Right ventricle myocardium inferior (tissue), 1 donor: ENCODE results near the gene BAIAP2. TPM values are rescaled to one million over a fixed set of nuclear protein-coding genes. Genes with fewer than 3 reads are reported as not detected.
"Not testable (repeated sequence)": the region's sequence is repeated elsewhere in the genome, so short reads cannot be mapped to it uniquely, and the experiment has no call there.

ENCODE experiments used
- ATAC-seq: fragments of 200-7000 bp; cut with Tn5 transposase; one replicate; pipeline ENCODE4 v1.9.1; 2020; ENCODE audit warnings: mild to moderate bottlenecking, moderate library complexity
- DNase-seq: peaks from one replicate; pipeline ENCODE4 v3.0.0; 2021; ENCODE audit errors: missing footprints
- intact Hi-C: fragments of 100-400 bp; cut with DNase I; formaldehyde crosslinking; loops from one replicate; pipeline ENCODE4 v1.11.0; 2022
- total RNA-seq: library from RNA; stranded (reverse); fragmentation: NEBNext Ultra II Directional; extraction: Animal tissue kit (Norgen Biotek cat#: 25700); gene quantifications from one replicate; pipeline ENCODE4 v1.2.1, GENCODE V29; 2021
- donor health status: DM: no; HTN: yes; CAD: no; lungs with severe emphysema.

The BAIAP2 gene
- total RNA-seq, 1 donor from 2014 or later = 32.1 TPM

DNA sequence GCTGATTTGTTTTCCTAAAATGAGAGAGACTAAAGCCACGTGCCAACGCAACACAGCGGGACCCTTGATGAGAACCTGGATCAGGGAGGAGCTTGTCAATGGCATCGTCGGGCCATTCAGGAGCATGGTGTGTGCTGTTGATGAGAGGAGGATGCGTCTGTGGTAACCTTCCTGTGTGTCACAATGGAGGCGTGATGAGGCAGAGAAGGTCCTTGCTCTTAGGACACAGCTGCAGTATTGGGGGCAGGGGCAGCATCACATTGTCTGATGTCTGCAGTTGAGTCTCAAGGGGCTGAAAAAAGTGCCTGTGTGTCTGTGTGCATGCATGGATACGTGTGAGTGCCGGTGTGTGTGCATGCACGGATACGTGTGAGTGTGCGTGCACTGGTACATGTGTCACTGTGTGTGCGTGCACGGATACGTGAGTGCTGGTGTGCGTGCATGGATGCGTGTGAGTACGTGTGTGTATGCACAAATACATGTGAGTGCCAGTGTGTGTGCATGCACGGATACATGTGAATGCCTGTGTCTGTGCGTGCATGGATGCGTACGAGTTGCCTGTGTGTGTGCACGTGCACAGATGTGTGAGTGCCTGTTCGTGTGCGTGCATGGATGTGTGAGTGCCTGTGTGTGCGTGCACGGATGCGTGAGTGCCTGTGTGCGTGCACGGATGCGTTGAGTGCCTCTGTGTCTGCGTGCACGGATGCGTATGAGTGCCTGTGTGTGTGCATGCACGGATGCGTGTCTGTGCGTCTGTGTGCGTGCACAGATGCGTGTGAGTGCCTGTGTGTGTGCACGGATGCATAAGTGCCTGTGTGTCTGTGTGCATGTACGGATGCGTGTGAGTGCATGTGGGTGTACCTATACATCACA, 39.3 kb downstream of the BAIAP2 start:
- no peak for ATAC-seq
- DNase-seq = no peak
- intact Hi-C loops = no loop called here

DNA sequence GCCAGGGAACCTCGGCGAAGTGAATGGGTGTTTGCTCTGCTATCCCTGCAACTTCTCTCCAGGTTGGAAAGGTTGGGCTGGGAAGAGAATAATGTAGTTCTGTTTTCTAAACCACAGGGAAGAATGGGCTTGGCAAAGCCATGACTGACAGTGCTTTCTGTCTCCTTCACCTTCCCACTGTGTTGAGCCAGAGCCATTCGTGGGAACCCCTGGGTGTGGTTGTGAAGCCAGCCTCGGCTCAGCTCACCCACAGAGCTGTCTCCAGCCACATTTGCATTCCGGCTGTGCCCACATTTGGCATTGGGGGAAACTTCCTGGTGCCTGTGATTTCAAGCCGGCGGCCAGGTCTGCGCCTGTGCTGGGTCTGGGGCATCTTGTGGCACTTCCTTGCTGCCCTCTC, 39.9 kb downstream of the BAIAP2 start:
- ATAC-seq = no peak
- DNase-seq = no peak
- intact Hi-C loops = no loop called here

DNA sequence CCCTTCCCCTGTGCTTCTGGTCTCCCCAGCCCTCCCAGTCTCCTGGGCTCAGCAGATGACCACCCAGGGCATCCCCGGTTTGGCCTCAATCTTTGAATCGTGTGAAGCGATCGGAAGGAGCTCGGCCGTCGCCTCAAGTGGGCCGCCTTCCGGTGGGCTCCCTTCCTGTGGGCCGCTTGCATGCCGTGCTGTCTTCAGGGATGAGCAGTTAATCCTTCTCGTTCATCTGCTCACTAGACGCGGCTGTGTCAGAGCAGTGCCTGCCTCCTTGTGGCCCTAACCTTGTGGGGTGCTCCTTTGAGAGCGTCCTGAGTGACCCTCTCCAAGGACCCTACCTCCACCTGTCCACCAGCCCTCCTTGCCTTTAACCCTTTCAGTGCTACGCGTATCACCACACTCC, 40.4 kb downstream of the BAIAP2 start:
- intact Hi-C loops = no loop called here
- DNase-seq (no peak), ATAC-seq (no peak)

DNA sequence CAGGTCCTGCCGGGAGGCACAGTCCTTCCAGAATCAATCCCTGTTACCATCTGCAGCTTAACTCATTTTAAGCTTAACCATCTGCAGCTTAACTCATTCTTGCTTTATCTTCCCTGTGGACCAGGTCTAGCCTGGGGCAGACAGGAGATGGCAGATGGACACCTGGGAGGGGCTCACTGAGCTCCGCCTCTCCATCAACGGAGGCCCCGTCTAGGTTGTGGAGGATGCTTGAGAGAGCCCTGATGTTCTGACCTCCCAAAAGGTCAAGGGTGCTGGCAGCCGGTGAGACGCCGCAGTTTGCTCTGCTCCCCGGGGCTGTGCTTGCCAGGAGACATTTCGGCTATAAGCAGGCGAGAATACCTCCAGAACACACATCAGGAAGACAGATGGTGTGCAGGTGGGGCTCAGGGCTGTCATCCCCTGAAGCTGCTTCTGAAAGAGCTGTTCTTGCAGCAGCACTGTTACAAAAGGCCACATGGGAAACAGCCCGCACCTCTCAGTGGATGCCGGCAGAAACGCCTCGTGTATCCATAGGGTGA, 41.3 kb downstream of the BAIAP2 start:
- no peak for DNase-seq
- intact Hi-C loops = no loop called here
- no peak for ATAC-seq

DNA sequence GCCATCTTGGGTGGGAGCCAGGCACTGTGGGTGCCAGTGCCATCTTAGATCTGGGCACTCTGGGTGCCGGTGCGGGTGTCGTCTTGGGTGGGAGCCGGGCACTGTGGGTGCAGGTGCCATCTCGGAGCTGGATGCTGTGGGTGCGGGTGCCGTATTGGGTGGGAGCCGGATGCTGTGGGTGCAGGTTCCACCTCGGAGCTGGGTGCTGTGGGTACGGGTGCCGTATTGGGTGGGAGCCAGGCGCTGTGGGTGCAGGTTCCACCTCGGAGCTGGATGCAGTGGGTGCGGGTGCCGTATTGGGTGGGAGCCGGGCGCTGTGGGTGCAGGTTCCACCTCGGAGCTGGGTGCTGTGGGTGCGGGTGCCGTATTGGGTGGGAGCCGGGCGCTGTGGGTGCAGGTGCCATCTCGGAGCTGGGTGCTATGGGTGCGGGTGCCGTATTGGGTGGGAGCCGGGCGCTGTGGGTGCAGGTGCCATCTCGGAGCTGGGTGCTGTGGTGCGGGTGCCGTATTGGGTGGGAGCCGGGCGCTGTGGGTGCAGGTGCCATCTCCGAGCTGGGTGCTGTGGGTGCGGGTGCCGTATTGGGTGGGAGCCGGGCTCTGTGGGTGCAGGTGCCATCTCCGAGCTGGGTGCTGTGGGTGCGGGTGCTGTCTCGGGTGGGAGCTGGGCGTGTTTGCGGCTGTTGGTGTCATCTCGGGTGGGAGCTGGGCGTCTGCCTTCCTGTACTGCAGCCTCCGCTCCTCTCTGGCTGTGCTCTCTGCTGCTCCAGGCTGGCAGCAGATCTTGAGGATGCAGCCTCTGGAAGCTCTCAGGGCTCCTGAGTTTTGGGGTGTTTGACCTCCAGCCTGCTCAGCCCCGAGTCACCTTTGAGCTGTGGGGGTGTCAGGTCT, 43.3 kb downstream of the BAIAP2 start:
- ATAC-seq, DNase-seq, intact Hi-C loops: not testable (repeated sequence)

DNA sequence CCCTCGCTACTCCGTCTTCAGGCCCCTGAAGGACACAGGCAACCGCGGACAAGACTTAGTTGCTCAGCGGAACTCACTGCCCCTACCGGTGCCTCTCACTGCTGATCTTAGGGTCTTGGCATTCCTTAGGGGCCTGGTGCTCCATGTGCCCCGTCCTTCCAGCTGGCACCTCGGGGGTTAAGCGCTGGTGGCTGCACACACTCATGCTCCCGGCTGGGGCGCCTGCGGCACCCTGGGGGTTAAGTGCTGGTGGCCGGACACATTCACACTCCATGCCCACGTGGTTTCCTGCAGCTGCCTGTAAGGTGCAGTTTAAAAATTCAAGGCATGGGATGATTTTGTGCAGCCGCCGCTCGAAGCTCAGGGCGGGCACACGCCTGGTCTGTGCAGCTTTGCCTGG, 45.1 kb downstream of the BAIAP2 start:
- no peak for DNase-seq
- no peak for ATAC-seq
- intact Hi-C loops = no loop called here

DNA sequence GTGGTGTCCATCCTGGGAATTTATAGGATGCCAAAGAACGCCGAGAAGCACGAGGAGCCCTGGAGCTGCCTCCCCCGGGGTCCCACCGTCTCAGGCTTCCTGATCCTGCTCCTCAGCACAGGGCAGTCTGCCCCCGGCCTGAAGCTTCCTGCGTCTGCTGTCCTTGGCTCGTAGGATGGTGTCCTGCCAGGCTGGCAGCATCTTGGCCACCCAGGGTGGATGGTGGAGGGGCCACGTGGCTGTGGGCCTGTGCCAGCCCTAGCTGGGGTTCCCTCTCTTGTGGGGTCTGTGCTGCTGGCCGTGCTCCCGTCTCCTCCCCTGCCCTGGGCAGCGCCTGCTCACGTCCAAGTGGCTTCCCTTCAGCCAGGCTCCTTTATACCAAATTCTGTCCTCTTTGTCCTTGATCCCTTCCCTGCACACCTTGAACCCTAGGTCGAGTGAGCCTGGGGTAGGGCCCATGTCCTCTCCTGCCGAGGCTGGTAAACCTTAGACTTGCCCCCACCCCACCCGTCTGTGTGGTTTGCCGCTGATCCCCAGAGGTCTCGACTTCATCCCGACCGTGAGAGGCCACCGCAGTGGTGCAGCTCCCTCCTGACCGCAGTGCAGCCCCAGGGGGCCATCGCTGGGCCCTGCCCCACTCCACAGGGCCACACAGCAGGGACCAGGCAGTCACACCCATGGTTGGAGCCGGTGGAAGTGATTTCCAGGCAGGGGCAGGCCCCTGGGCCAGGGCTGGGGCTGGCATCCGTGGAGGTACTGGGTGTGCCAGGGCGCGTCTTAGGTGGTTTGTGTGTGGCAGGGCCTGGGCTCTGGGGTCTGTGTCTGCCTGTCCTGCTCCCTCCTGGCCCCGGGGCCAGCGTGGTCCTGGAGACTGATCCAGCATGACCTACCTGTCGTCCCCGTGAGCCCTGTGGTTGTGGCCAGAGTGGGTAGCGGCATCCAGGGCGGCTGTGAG, 46.5 kb downstream of the BAIAP2 start:
- intact Hi-C loops = loop anchor here (2.0 kb wide), 1 partner anchor 47 kb away; the partner anchor contains the start of gene BAIAP2
- ATAC-seq (no peak), DNase-seq (no peak)

DNA sequence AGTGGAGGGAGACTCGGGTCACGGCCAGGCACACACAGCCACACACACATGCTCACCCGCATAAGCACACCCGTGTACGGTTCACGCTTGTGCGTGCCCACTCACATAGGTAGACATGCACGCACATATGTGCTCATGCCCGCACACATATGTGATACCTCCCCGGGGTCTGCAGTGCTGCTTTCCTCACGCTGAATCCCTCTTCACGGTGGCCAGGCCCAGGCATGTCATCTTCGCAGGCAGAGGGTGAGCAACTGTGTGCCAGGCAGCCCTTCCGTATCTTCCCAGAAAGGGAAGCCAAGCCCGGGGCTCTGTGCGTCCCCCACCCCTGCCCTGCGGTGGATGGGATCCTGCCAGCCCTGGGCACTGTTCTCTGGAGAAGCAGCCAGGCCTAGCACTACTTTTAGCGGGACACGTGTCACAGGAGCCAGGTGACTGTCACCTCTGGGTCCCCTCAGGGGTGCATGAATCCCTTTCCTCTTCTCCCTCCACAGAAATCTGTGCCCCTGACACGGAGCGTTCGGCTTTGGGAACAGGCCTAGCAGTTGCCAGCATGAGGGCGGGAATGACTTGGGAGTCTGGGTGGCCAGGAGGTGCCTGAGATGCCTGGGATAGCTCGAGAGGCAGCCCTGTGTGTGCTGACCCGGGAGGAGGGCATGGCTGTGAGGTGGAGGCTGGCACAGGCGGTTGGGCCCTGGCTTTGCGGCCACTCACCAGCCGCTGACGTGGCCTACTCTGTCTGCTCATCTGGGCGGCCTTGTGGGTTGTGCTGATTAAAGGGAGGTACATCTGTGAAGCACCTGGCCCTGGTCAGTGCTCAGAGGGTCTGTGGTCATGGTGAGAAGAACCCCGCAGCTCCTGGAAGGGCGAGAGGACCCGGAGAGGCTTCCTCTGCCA, 47.5 kb downstream of the BAIAP2 start:
- no peak for DNase-seq
- intact Hi-C loops = loop anchor here (2.0 kb wide), 1 partner anchor 48 kb away; the partner anchor contains the start of gene BAIAP2
- ATAC-seq = peak; percentile 76

DNA sequence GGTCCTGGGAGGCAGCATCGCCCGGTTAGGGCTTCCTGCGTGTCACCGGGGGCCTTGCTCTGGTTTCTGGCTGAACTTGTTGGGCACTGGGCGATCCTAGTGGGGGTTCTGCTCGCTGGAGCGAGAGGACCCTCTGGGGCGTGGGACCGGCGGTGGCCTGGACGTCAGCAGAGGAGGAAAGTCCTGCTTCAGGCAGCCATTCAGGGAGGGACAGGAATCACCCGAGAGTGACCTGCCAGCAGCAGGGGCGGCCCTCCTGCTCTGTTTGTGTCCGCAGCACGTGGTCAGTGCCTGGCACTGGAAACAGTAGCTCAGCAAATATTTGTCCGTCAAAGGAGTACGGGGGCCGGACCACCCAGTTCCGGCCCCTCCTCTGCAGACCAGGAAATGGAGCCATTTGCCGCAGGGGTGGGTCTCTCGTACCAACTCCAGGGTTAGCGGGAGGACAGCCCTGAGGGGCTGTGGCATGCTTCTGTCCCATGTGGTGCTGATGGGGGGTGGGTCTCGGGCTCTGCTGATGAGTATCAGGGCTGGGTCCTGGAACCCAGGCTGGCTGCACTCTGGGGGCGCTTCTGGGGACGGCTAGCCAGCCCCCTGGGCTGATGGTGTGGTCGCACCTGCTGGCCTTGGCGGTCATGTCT, 48.3 kb downstream of the BAIAP2 start:
- DNase-seq = no peak
- ATAC-seq = no peak
- intact Hi-C loops = loop anchor here (2.0 kb wide), 1 partner anchor 48 kb away; the partner anchor contains the start of gene BAIAP2

DNA sequence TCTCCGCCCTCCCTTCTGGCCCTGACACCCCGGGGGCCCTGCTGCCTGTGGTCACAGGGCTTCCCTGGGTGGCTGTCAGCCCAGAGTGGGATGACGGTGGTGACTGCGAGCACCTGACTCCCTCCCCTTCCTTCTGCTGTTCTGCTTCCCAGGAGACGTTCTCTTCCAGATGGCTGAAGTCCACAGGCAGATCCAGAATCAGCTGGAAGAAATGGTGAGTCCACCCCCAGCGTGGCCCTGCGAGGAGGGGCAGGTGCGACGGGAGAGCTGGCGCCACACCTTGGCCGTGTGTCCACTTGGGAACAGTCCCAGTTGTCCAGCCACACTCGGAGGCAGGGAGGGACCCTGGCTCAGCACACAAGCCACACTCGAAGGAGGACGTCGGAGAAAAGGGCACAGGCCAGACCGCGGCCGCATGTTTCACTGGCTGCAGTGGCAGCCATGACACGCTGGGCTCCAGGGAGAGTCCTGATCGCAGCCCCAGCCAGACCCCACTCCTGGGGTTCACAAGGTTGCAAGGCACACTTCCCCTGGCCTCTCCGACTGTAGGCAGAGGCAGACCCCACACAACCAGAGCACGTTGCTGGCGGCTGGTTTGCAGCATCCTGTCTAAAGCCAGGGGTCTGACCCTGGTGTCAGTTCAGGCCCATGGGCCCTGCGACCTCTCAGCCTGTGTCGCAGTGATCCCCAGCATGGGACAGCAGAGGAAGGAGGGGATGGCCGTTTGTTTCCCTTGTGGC, 49.9 kb downstream of the BAIAP2 start:
- no peak for DNase-seq
- peak; percentile 35 for ATAC-seq
- intact Hi-C loops = no loop called here

DNA sequence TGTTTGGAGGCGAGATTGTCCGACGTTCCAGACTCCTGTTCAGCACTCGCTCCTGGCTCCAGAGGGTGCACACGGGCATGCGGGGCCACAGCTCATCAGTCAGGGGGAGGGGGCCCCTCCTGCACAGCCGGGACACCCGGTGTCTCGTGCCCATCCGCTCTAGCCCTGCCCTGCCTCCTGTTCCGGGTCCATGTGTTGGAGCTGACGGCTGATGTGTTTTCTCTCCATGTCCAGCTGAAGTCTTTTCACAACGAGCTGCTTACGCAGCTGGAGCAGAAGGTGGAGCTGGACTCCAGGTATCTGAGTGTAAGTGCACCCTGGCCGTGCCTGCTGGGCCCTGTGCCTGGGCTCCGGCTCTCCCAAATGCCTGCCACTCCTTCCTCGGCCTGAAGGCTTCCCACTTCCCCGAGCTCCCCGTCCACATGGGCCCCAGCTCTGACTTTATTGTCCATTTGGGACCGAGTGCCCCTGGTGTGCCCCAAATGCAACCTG, 50.5 kb downstream of the BAIAP2 start:
- ATAC-seq (no peak), DNase-seq (no peak)
- intact Hi-C loops = no loop called here

DNA sequence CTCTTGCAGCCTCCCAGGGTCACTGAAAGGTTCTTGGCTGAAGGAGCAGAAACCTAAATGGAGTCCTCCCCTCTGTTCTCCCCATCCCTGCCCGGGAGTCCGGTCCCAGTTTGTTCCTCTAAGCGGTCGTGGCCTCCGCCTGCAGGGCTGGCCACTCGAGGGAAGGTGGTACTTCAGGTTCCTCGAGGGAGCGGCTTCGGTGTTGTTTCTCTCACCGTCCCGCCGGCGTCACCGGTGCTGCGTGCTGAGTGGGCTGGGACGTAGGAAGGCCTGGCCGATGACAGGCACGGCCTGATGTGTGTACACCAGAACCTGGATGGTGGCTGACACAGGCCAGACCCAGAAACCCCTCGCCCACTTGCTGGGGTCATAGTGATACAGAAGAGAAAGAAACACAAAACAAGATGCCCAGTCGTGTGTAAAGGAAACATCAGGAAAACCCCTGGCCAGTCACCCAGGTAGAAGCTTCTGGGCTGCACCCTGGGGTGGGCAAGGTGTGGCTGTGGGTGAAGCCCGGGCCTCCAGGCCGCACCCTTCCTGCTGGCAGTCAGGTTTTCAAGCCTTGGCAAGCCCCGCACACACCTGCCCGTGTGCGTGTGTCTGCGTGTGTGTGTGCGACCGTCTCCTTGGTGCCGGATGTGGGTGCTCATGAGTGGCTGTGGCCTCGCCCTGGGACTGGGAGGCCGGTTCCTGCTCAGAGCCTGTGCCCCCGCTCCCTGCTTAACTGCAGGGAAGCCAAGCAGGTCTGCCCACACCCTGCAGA, 52.0 kb downstream of the BAIAP2 start:
- intact Hi-C loops = no loop called here
- ATAC-seq = no peak
- DNase-seq = no peak

DNA sequence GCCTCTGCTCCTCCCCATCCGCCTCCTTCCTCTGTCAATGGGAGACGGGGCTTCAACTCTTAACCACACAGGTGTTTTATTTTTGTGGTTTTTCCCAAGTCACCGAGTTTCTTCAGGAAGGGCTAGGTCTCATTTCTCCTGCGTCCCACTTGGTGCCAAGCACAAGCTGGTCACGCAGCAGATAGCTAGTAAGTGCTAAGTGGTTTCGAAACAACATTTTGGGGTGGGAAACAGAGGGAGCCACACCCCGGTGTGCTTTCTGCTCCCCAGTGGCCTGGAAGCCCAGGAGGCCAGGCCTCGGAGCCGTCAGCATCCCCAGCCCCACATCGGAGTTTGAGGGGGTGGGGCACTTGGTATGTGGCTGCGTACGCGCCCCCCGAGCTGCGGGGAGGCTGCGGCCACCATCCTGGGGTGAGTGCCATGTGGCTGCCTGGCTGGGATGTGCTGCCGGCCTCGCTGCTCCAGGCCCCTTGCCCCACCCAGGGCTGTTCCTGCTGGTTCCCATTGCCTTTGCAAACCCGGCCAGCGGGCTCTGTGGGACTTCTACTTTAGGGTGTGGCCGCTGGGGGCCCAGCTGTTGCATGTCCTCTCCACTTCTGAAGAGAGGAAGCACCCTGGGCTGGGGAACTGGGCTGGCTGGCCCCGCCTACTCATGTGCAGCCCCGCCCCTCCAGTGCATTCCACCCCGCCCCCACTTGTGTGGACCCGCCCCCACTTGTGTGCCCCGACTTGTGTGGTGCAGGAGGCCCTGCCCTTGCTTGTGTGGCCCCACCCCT, 55.6 kb downstream of the BAIAP2 start:
- intact Hi-C loops = no loop called here
- ATAC-seq (peak; percentile 67), DNase-seq (peak; percentile 90)

DNA sequence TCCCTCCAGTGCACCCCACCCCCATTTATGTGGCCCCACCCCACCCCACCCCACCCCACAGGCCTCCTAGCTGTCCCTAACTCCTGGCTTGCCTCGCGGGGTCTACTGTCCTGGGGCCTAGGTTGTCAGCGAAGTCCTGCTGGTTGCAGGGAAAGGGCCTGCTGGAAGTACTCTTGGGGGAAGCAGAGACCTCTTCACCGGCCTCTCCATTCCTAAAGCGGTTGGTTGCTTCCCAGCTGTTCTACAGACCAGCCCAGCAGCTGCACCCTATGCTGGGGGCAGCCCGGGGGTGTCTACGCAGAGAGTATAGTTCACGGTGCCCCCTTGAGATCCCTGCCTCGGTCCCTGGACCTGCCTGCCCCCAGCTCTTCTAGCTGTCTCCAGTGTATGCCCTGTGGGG, 56.2 kb downstream of the BAIAP2 start:
- no peak for DNase-seq
- ATAC-seq = no peak
- intact Hi-C loops = no loop called here
